HG03469 (cell line): ENCODE measurements around the gene NIPA2.

Experiments
- ATAC-seq: cut with Tn5 transposase; IDR thresholded peaks from one replicate; pipeline ENCODE4 v1.9.1; 2021; ENCODE audit warnings: mild to moderate bottlenecking, moderate library complexity, moderate number of reproducible peaks; ENCODE audit not compliant: unreplicated experiment

The NIPA2 gene

GRCh38 chr15:22874966-22875365 lies 36.5 kb downstream of the NIPA2 start:
- no peak for ATAC-seq

GRCh38 chr15:22877117-22877516 lies 38.7 kb downstream of the NIPA2 start:
- ATAC-seq = no peak

GRCh38 chr15:22877607-22878006 lies 39.1 kb downstream of the NIPA2 start:
- ATAC-seq = no peak

- ATAC-seq = no peak
These were observed 39.6 kb downstream of the NIPA2 start for GRCh38 chr15:22878103-22878502.

GRCh38 chr15:22880068-22880980 lies 41.9 kb downstream of the NIPA2 start:
- no peak for ATAC-seq

GRCh38 chr15:22880981-22881738 lies 42.7 kb downstream of the NIPA2 start:
- ATAC-seq = no peak

GRCh38 chr15:22881739-22882440 lies 43.4 kb downstream of the NIPA2 start:
- ATAC-seq = no peak

- ATAC-seq = no peak
These were observed 44.7 kb downstream of the NIPA2 start for GRCh38 chr15:22883196-22883595.

- ATAC-seq = no peak
These were observed 45.9 kb downstream of the NIPA2 start for GRCh38 chr15:22884344-22884743.

GRCh38 chr15:22885120-22885519 lies 46.7 kb downstream of the NIPA2 start:
- no peak for ATAC-seq

GRCh38 chr15:22887157-22887951 lies 48.9 kb downstream of the NIPA2 start:
- ATAC-seq = no peak

- ATAC-seq = no peak
These were observed 49.8 kb downstream of the NIPA2 start for GRCh38 chr15:22888120-22888859.

GRCh38 chr15:22889146-22889818 lies 50.8 kb downstream of the NIPA2 start:
- ATAC-seq = no peak

- ATAC-seq = no peak
These were observed 51.8 kb downstream of the NIPA2 start for GRCh38 chr15:22890296-22890695.

GRCh38 chr15:22891426-22892210 lies 53.2 kb downstream of the NIPA2 start:
- no peak for ATAC-seq

- ATAC-seq = no peak
These were observed 53.9 kb downstream of the NIPA2 start for GRCh38 chr15:22892333-22892732.

- ATAC-seq = no peak
These were observed 54.6 kb downstream of the NIPA2 start for GRCh38 chr15:22893081-22893480.

- no peak for ATAC-seq
These were observed 55.4 kb downstream of the NIPA2 start for GRCh38 chr15:22893881-22894280.
